ENCODE results near the gene PPCDC. TPM values are rescaled to one million over a fixed set of nuclear protein-coding genes. Genes with fewer than 3 reads are reported as not detected.
A peak's percentile ranks its signal among the peaks of the same experiment; 100 is the strongest.

PPCDC gene
- total RNA-seq, 1 experiment from 2014 or later, result 18.0 TPM

DNA sequence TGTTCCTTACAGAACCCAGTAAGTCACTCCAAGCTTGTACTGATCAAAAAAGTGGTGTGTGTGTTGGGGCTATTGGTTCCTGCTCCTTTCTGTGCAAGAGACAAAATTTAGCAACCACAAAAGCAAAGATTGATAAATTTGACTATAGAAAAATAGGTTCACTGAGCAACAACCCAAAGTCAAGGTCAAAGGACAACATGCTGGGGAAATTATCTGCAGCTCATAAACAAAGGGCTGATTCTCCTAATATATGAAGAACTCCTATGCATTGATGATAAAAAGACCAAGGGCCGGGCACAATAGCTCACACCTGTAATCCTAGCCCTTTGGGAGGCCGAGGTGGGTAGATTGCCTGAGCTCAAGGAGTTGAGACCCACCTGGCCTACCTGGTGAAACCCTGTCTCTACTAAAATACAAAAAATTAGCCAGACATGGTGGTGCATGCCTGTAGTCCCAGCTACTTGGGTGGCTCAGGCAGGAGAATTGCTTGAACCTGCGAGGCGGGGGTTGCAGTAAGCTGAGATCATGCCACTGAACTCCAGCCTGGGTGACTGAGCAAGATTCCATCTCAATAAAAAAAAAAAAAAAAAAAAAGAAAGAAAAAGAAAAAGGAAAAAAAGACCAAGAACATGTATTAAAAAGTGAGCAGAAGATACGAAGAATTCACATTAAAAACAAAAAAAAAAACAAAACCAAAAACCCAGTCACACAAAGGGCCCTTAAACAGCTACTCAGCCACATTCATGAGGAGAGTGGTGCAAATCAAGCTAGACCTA is 29.8 kb downstream of the PPCDC start:
- no peak overlapping the region for H3K4me2 ChIP-seq (ENCODE audit: low read length)
- H2AFZ ChIP-seq (ENCODE audit: low read depth, low read length, poor library complexity, severe bottlenecking), result no peak overlapping the region
- intact Hi-C loops (cut with micrococcal nuclease), result no loop called here
- peaks cover 0 to 4% of the 10 kb centered on the region in 2 experiments; a peak in 2 of 4 replicates for H3K4me1 ChIP-seq (ENCODE audit: control insufficient read depth in 1 of 2, insufficient read depth in 2 of 2, low read length in 2 of 2)
- H3K79me2 ChIP-seq (ENCODE audit: insufficient read depth, low read length), result no peaks in the 10 kb centered on the region
- ChIA-PET CTCF (no interaction called here), POLR2A (interaction anchor here (0.7 kb wide), 1 partner anchor 10 kb away, joined by 5 read pairs; no protein-coding TSS in a partner anchor), RAD21 (ENCODE audit: low non-redundant PET in 1 of 2, low total read pairs in 2 of 2, uncharacterized antibody in 2 of 2, unreplicated experiment in 2 of 2) (no interaction called here)
- no peak overlapping the region for H3K9ac ChIP-seq (ENCODE audit: low read length)
- H3K27ac ChIP-seq (ENCODE audit: low read depth, low read length), result no peak overlapping the region
- DNase-seq (ENCODE audit: low read depth, low spot score) (no peak), ATAC-seq (no peak)
- no peak for TF ChIP-seq JUND (IDR thresholded peaks at IDR 0.05)
- no peak for TF ChIP-seq EZH2 (IDR thresholded peaks at IDR 0.05)
- TF ChIP-seq, protein P1, sequence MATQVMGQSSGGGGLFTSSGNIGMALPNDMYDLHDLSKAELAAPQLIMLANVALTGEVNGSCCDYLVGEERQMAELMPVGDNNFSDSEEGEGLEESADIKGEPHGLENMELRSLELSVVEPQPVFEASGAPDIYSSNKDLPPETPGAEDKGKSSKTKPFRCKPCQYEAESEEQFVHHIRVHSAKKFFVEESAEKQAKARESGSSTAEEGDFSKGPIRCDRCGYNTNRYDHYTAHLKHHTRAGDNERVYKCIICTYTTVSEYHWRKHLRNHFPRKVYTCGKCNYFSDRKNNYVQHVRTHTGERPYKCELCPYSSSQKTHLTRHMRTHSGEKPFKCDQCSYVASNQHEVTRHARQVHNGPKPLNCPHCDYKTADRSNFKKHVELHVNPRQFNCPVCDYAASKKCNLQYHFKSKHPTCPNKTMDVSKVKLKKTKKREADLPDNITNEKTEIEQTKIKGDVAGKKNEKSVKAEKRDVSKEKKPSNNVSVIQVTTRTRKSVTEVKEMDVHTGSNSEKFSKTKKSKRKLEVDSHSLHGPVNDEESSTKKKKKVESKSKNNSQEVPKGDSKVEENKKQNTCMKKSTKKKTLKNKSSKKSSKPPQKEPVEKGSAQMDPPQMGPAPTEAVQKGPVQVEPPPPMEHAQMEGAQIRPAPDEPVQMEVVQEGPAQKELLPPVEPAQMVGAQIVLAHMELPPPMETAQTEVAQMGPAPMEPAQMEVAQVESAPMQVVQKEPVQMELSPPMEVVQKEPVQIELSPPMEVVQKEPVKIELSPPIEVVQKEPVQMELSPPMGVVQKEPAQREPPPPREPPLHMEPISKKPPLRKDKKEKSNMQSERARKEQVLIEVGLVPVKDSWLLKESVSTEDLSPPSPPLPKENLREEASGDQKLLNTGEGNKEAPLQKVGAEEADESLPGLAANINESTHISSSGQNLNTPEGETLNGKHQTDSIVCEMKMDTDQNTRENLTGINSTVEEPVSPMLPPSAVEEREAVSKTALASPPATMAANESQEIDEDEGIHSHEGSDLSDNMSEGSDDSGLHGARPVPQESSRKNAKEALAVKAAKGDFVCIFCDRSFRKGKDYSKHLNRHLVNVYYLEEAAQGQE (IDR thresholded peaks at IDR 0.05; ENCODE audit: low read depth), result no peak
- no peak for TF ChIP-seq EZH2phosphoT487 (IDR thresholded peaks at IDR 0.05; ENCODE audit: borderline replicate concordance)
- TF ChIP-seq CBX3 (IDR thresholded peaks at IDR 0.05; ENCODE audit: low read depth), result no peak
- TF ChIP-seq EGR1 (IDR thresholded peaks at IDR 0.05; ENCODE audit: low read depth), result no peak
- TF ChIP-seq FOSL1 (IDR thresholded peaks at IDR 0.05; ENCODE audit: low read depth), result no peak
- TF ChIP-seq, protein P2, sequence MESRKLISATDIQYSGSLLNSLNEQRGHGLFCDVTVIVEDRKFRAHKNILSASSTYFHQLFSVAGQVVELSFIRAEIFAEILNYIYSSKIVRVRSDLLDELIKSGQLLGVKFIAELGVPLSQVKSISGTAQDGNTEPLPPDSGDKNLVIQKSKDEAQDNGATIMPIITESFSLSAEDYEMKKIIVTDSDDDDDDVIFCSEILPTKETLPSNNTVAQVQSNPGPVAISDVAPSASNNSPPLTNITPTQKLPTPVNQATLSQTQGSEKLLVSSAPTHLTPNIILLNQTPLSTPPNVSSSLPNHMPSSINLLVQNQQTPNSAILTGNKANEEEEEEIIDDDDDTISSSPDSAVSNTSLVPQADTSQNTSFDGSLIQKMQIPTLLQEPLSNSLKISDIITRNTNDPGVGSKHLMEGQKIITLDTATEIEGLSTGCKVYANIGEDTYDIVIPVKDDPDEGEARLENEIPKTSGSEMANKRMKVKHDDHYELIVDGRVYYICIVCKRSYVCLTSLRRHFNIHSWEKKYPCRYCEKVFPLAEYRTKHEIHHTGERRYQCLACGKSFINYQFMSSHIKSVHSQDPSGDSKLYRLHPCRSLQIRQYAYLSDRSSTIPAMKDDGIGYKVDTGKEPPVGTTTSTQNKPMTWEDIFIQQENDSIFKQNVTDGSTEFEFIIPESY (IDR thresholded peaks at IDR 0.05; ENCODE audit: extremely low read depth, insufficient replicate concordance, low read length), result no peak
- TF ChIP-seq, protein P3, sequence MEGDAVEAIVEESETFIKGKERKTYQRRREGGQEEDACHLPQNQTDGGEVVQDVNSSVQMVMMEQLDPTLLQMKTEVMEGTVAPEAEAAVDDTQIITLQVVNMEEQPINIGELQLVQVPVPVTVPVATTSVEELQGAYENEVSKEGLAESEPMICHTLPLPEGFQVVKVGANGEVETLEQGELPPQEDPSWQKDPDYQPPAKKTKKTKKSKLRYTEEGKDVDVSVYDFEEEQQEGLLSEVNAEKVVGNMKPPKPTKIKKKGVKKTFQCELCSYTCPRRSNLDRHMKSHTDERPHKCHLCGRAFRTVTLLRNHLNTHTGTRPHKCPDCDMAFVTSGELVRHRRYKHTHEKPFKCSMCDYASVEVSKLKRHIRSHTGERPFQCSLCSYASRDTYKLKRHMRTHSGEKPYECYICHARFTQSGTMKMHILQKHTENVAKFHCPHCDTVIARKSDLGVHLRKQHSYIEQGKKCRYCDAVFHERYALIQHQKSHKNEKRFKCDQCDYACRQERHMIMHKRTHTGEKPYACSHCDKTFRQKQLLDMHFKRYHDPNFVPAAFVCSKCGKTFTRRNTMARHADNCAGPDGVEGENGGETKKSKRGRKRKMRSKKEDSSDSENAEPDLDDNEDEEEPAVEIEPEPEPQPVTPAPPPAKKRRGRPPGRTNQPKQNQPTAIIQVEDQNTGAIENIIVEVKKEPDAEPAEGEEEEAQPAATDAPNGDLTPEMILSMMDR (IDR thresholded peaks at IDR 0.05 in 2 of 3, conservative IDR thresholded peaks at IDR 0.05 in 1 of 3; ENCODE audit: borderline replicate concordance in 1 of 3, insufficient read depth in 1 of 3, low read depth in 2 of 3, low read length in 2 of 3), result no peak
- TF ChIP-seq ELF1 (IDR thresholded peaks at IDR 0.05; ENCODE audit: borderline replicate concordance, low read depth), result no peak
- no peak for TF ChIP-seq YY1 (IDR thresholded peaks at IDR 0.05; ENCODE audit: extremely low read depth, insufficient replicate concordance, low read depth, low read length)
- no peak for TF ChIP-seq CEBPB (IDR thresholded peaks at IDR 0.05; ENCODE audit: low read depth)
- no peak for TF ChIP-seq RAD21 (IDR thresholded peaks at IDR 0.05; ENCODE audit: low read depth)
- no peak for TF ChIP-seq POLR2AphosphoS5 (IDR thresholded peaks at IDR 0.05; ENCODE audit: low read depth, low read length)
- TF ChIP-seq SIN3A (IDR thresholded peaks at IDR 0.05; ENCODE audit: low read depth), result no peak
- TF ChIP-seq TCF7L2 (IDR thresholded peaks at IDR 0.05; ENCODE audit: borderline replicate concordance, extremely low read depth, insufficient read depth, insufficient read length), result no peak
- TF ChIP-seq ZFX (IDR thresholded peaks at IDR 0.05), result no peak
- TF ChIP-seq, protein P4, sequence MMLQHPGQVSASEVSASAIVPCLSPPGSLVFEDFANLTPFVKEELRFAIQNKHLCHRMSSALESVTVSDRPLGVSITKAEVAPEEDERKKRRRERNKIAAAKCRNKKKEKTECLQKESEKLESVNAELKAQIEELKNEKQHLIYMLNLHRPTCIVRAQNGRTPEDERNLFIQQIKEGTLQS (IDR thresholded peaks at IDR 0.05), result no peak
- TF ChIP-seq POLR2A (IDR thresholded peaks at IDR 0.05; ENCODE audit: borderline replicate concordance, extremely low read depth, insufficient read depth, insufficient read length), result no peak
- TF ChIP-seq SP1 (IDR thresholded peaks at IDR 0.05; ENCODE audit: low read depth), result no peak
- BruUV-seq (replicated peaks), result TSS peak; percentile 26
- no peaks in the 10 kb centered on the region for H3K9me2 ChIP-seq (ENCODE audit: insufficient read depth)
- no peaks in the 10 kb centered on the region for H4K20me1 ChIP-seq (ENCODE audit: insufficient read depth)
- peaks cover 2 to 11% of the 10 kb centered on the region in 2 experiments; a peak in 1 of 4 replicates for H3K36me3 ChIP-seq (ENCODE audit: control insufficient read depth in 1 of 2, insufficient read depth in 2 of 2, low read length in 2 of 2)
- no peak overlapping the region for H3K4me3 ChIP-seq (replicated peaks in 1 of 2; ENCODE audit: low read depth in 1 of 2, low read length in 2 of 2)
- H3K27me3 ChIP-seq (ENCODE audit: insufficient read depth, low read length), result no peaks in the 10 kb centered on the region
- H3K9me3 ChIP-seq (ENCODE audit: control insufficient read depth in 1 of 2, insufficient read depth in 1 of 2, low read depth in 1 of 2, low read length in 2 of 2), result no peaks in the 10 kb centered on the region
